SK-N-SH (cell line): ENCODE measurements around the gene GATA2. TPM values are rescaled to one million over a fixed set of nuclear protein-coding genes. Genes with fewer than 3 reads are reported as not detected.
A peak's percentile ranks its signal among the peaks of the same experiment; 100 is the strongest.

ENCODE experiments used
- CTCF ChIA-PET: fragments of 300-600, 350-600 bp; formaldehyde crosslinking; extraction: SDS; loops from one replicate; lab custom pipeline; 2021; lab: Yijun Ruan, JAX
- POLR2A ChIA-PET: fragments of 350-600 bp; sonication (Branson Sonifier 250); formaldehyde crosslinking; extraction: SDS; loops from one replicate; lab custom pipeline; 2020; ENCODE audit warnings: antibody characterized with exemption, inconsistent platforms; lab: Yijun Ruan, JAX
- DNase-seq: peaks from one replicate; pipeline ENCODE4 v3.0.0; 2012
- H2AFZ ChIP-seq: fragments of 200-600 bp; sonication (generic); 2 replicates; pipeline ENCODE4 v1.8.1; 2016; ENCODE audit warnings: antibody characterized with exemption, mild to moderate bottlenecking, low read depth
- H3F3A ChIP-seq: fragments of 200-600 bp; sonication (generic); replicated peaks from 2 replicates; pipeline ENCODE3; 2016; ENCODE audit warnings: antibody characterized with exemption, mild to moderate bottlenecking; ENCODE audit not compliant: insufficient read depth
- H3K27ac ChIP-seq, 2 experiments: fragments of 200-500 bp in 1 of 2; fragments of 200-600 bp in 1 of 2; sonication (Bioruptor generic) in 1 of 2; sonication (generic), shearing (Covaris generic) in 1 of 2; 2 replicates each; pipeline versions ENCODE4 v1.5.1 to v1.6.1; 2014 to 2016; ENCODE audit warnings: low read depth in 2 of 2, inconsistent platforms in 1 of 2, low read length in 1 of 2, mild to moderate bottlenecking in 1 of 2, mixed read lengths in 1 of 2
- H3K27me3 ChIP-seq: fragments of 200-600 bp; sonication (generic), shearing (Covaris generic); 2 replicates; pipeline ENCODE4 v1.6.1; 2016; ENCODE audit warnings: mixed run types; ENCODE audit not compliant: insufficient read depth
- H3K36me3 ChIP-seq, 2 experiments: fragments of 200-500 bp in 1 of 2; fragments of 200-600 bp in 1 of 2; sonication (Bioruptor generic) in 1 of 2; sonication (generic) in 1 of 2; replicated peaks in 1 of 2; 2 replicates each; pipeline versions ENCODE3 to v1.5.1; 2014 to 2016; ENCODE audit warnings: low read length in 1 of 2, mild to moderate bottlenecking in 1 of 2; ENCODE audit not compliant: insufficient read depth in 2 of 2, control insufficient read depth in 1 of 2
- H3K4me1 ChIP-seq, 2 experiments: fragments of 200-500 bp in 1 of 2; fragments of 200-600 bp in 1 of 2; sonication (Bioruptor generic) in 1 of 2; sonication (generic), shearing (Covaris generic) in 1 of 2; 2 replicates each; pipeline versions ENCODE4 v1.5.1 to v1.6.1; 2014 to 2016; ENCODE audit warnings: low read depth in 1 of 2, low read length in 1 of 2, mixed run types in 1 of 2; ENCODE audit not compliant: insufficient read depth in 2 of 2, control insufficient read depth in 1 of 2
- H3K4me2 ChIP-seq: fragments of 200-600 bp; sonication (generic), shearing (Covaris generic); 2 replicates; pipeline ENCODE4 v1.6.1; 2017; ENCODE audit warnings: mixed run types
- H3K4me3 ChIP-seq, 2 experiments: fragments of 200-500 bp in 1 of 2; fragments of 200-600 bp in 1 of 2; sonication (Bioruptor generic) in 1 of 2; sonication (generic), shearing (Covaris generic) in 1 of 2; 2 replicates each; pipeline versions ENCODE4 v1.5.1 to v1.8.1; 2014 to 2016; ENCODE audit warnings: low read depth in 2 of 2, inconsistent platforms in 1 of 2, low read length in 1 of 2, mild to moderate bottlenecking in 1 of 2, mixed read lengths in 1 of 2, moderate library complexity in 1 of 2
- H3K79me2 ChIP-seq: fragments of 200-600 bp; sonication (generic); 2 replicates; pipeline ENCODE4 v1.8.1; 2017; ENCODE audit warnings: mild to moderate bottlenecking; ENCODE audit not compliant: insufficient read depth
- H3K9ac ChIP-seq: fragments of 200-600 bp; sonication (generic); 2 replicates; pipeline ENCODE4 v1.6.1; 2017; ENCODE audit warnings: mixed run types
- H3K9me2 ChIP-seq: fragments of 200-600 bp; sonication (generic); 2 replicates; pipeline ENCODE4 v1.6.1; 2017; ENCODE audit warnings: mixed run types
- H3K9me3 ChIP-seq: fragments of 200-600 bp; sonication (generic); 2 replicates; pipeline ENCODE4 v1.6.1; 2017; ENCODE audit warnings: mixed run types, mild to moderate bottlenecking, moderate library complexity
- H4K20me1 ChIP-seq: fragments of 200-600 bp; sonication (generic); 2 replicates; pipeline ENCODE4 v1.6.1; 2017; ENCODE audit warnings: mild to moderate bottlenecking, mixed run types; ENCODE audit not compliant: insufficient read depth
- ELF1 ChIP-seq: IDR thresholded peaks from 2 replicates; pipeline ENCODE4 v1.4.0; 2012
- FOSL2 ChIP-seq: IDR thresholded peaks from 2 replicates; pipeline ENCODE4 v1.4.0; 2012; ENCODE audit warnings: low read depth, mild to moderate bottlenecking, moderate library complexity, borderline replicate concordance
- FOXJ3 ChIP-seq: sonication (generic); formaldehyde crosslinking; IDR thresholded peaks from 2 replicates; pipeline ENCODE4 v1.5.1; 2020; ENCODE audit warnings: mild to moderate bottlenecking, missing genetic modification reagents
- GABPA ChIP-seq: IDR thresholded peaks from 2 replicates; pipeline ENCODE4 v1.4.0; 2012; ENCODE audit warnings: low read depth, mild to moderate bottlenecking
- IRF3 ChIP-seq: fragments of 150-350 bp; IDR thresholded peaks from 2 replicates; pipeline ENCODE4 v1.6.1; 2016; ENCODE audit warnings: mild to moderate bottlenecking, low read depth, low read length
- MAX ChIP-seq: IDR thresholded peaks from 2 replicates; pipeline ENCODE4 v1.4.0; 2012; ENCODE audit warnings: low read depth
- NRF1 ChIP-seq: IDR thresholded peaks from 2 replicates; pipeline ENCODE4 v1.6.1; 2012; ENCODE audit warnings: low read depth, mild to moderate bottlenecking, low read length
- POLR2AphosphoS5 ChIP-seq: IDR thresholded peaks from 2 replicates; pipeline ENCODE4 v1.6.1; 2012; ENCODE audit warnings: low read depth, low read length
- RAD21 ChIP-seq: IDR thresholded peaks from 2 replicates; pipeline ENCODE4 v1.6.1; 2012; ENCODE audit warnings: mild to moderate bottlenecking, low read length
- RCOR1 ChIP-seq: fragments of 150-350 bp; IDR thresholded peaks from 2 replicates; pipeline ENCODE4 v1.6.1; 2017; ENCODE audit warnings: antibody characterized with exemption, low read length
- RXRA ChIP-seq: IDR thresholded peaks from 2 replicates; pipeline ENCODE4 v1.4.0; 2012; ENCODE audit warnings: low read depth, mild to moderate bottlenecking, borderline replicate concordance
- SIN3A ChIP-seq: IDR thresholded peaks from 2 replicates; pipeline ENCODE4 v1.6.1; 2012; ENCODE audit warnings: low read depth, mild to moderate bottlenecking, low read length, moderate library complexity, borderline replicate concordance
- TCF12 ChIP-seq: IDR thresholded peaks from 2 replicates; pipeline ENCODE4 v1.4.0; 2012
- WGBS: methylation state at CpG from one replicate; pipeline ENCODE4 v1.1.6; 2017; ENCODE audit warnings: low lambda C conversion rate; 5-methylcytosine and 5-hydroxymethylcytosine counted together
- polyA plus RNA-seq, 3 experiments: library from polyadenylated mRNA; depleted of rRNA; stranded (reverse); fragments of >200 nt; gene quantifications; 2 replicates each; pipeline ENCODE4 v1.2.3, GENCODE V29; 2012
- TF ChIP-seq, protein P1 (sequence below): fragments of 150-350 bp; IDR thresholded peaks from 2 replicates; pipeline ENCODE4 v1.6.1; 2017; ENCODE audit warnings: antibody characterized with exemption, low read length, low read depth, borderline replicate concordance
- TF ChIP-seq, protein P2 (sequence below): IDR thresholded peaks from 2 replicates; pipeline ENCODE4 v1.4.0; 2012; ENCODE audit warnings: low read depth, borderline replicate concordance
- TF ChIP-seq, protein P3 (sequence below): IDR thresholded peaks from 2 replicates; pipeline ENCODE4; 2012

The GATA2 gene
- polyA plus RNA-seq, 1 of the 3 experiments (the other 2 are of a cell fraction): 5.5 TPM

DNA sequence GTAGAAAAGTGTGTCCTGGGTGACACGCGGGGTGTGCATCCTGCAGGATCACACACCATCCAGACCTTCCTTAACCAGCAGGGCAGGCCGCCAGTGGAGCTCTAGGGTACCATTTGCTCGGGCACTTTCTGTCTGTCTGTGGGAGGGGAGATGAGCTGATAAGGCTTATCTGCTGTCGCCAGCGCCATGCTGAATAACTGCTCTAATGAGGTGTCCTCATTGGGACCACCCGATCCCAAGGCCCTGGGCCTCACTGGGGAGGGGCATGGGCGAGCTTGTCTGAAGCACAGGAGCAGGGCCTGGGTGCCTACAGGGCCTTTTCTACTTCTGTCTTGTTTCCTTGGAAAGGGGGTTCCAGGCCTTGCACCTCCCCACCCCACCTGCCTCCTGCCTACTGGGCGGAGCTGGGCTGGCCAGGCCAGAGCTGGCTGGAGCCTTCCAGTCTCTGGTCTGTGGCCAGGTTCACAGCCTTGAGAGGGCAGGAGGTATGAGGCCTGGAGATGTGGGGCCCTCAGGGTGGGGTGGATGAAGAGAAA, 2.5 kb upstream of the GATA2 start (continued):
- TF ChIP-seq RCOR1: peak; percentile 84
- no peak for TF ChIP-seq RXRA
- no peak for TF ChIP-seq IRF3
- no peak for TF ChIP-seq FOSL2
- TF ChIP-seq TCF12: peak; percentile 8; the same call in 1 of the 2 replicates
- peak; percentile 92 for TF ChIP-seq FOXJ3 (CRISPR knock-in tag)
- no peak for TF ChIP-seq GABPA
- TF ChIP-seq MAX: no peak
- TF ChIP-seq RAD21: peak; percentile 19
- TF ChIP-seq, protein P1, sequence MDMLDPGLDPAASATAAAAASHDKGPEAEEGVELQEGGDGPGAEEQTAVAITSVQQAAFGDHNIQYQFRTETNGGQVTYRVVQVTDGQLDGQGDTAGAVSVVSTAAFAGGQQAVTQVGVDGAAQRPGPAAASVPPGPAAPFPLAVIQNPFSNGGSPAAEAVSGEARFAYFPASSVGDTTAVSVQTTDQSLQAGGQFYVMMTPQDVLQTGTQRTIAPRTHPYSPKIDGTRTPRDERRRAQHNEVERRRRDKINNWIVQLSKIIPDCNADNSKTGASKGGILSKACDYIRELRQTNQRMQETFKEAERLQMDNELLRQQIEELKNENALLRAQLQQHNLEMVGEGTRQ: no peak
- TF ChIP-seq ELF1: no peak
- TF ChIP-seq, protein P2, sequence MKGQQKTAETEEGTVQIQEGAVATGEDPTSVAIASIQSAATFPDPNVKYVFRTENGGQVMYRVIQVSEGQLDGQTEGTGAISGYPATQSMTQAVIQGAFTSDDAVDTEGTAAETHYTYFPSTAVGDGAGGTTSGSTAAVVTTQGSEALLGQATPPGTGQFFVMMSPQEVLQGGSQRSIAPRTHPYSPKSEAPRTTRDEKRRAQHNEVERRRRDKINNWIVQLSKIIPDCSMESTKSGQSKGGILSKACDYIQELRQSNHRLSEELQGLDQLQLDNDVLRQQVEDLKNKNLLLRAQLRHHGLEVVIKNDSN: no peak
- TF ChIP-seq, all 33 proteins: peak for 8

GRCh38 chr3:128494367-128494650, 1.3 kb upstream of the GATA2 start:
- Histone ChIP-seq H4K20me1 (peaks cover 19% of the 10 kb centered on the region; the same call in 1 of the 2 replicates), H3K27ac (peak overlapping the region in 1 of 2 experiments; percentile 97; a peak in 2 of 4 replicates), H3K9me2 (no peaks in the 10 kb centered on the region), H3K79me2 (no peaks in the 10 kb centered on the region), H3K9me3 (no peaks in the 10 kb centered on the region), H3K36me3 (peaks cover 0 to 4% of the 10 kb centered on the region in 2 experiments), H3F3A (peaks cover 7% of the 10 kb centered on the region), H3K4me1 (peaks cover 0 to 47% of the 10 kb centered on the region in 2 experiments; a peak in 1 of 4 replicates), H3K4me3 (no peak overlapping the region), H2AFZ (no peak overlapping the region), H3K9ac (no peak overlapping the region), H3K4me2 (no peak overlapping the region), H3K27me3 (peaks cover 23% of the 10 kb centered on the region; the same call in 1 of the 2 replicates)
- TF ChIP-seq POLR2AphosphoS5 (no peak), SIN3A (no peak), NRF1 (no peak)
- TF ChIP-seq, protein P3, sequence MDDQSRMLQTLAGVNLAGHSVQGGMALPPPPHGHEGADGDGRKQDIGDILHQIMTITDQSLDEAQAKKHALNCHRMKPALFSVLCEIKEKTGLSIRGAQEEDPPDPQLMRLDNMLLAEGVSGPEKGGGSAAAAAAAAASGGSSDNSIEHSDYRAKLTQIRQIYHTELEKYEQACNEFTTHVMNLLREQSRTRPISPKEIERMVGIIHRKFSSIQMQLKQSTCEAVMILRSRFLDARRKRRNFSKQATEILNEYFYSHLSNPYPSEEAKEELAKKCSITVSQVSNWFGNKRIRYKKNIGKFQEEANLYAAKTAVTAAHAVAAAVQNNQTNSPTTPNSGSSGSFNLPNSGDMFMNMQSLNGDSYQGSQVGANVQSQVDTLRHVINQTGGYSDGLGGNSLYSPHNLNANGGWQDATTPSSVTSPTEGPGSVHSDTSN: no peak
- CTCF ChIA-PET: interaction anchor here (1.3 to 4.1 kb wide), 5 partner anchors 9 to 84 kb away, joined by 3 to 57 read pairs (median 10); no protein-coding TSS in a partner anchor
- WGBS: 95% methylated on average over 2 of the region's 2 CpGs
- DNase-seq: no peak
- POLR2A ChIA-PET: interaction anchor here (3.3 to 3.9 kb wide), 2 partner anchors 11 to 26 kb away, joined by 21 to 70 read pairs; no protein-coding TSS in a partner anchor
